Smooth muscle cell of the brain vasculature (primary cell): ENCODE results near the gene RPTOR.
"Not testable (repeated sequence)": the region's sequence is repeated elsewhere in the genome, so short reads cannot be mapped to it uniquely, and the experiment has no call there.

Experiments
- DNase-seq: peaks from one replicate; pipeline ENCODE4 v3.0.0-alpha.2; 2012; ENCODE audit warnings: low read depth, low spot score

RPTOR gene

DNA sequence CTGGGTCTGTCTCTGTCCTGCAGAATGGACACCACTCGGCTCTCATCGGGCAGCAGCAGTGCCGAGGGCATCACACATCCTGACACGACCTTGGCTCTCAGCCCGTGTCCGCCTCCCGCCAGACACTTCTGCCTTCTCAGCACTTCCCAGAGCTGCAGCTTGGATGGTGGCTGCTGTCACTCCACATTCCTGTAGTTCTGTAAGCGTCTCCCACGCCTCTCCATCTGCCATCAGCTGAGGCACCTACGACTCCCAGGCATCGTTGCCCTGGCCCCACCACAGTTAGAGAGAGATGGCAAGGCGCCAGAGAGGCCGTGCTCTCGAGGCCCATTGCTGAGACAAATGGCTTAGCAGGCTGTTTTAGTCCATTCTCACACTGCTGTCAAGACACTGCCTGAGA lies 251.1 kb downstream of the RPTOR start:
- no peak for DNase-seq

DNA sequence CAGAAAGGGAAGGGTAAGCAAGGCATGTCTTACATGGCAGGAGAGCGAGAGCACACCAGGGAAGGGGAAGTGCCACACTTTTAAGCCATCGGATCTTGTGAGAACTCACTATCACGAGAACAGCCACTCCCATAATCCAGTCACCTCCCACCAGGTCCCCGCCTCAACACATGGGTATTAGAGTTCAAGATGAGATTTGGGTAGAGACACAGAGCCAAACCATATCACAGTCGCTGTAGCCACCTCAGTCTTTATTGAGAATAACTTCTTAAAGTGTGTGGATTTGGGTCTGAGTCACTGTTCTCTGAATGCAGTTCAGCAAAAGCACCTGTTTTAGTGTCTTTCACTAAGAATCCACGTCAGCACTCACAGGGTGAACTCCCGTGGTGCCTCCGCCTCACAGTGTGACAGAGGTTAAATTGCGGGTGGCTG lies 251.8 kb downstream of the RPTOR start:
- DNase-seq, result no peak

DNA sequence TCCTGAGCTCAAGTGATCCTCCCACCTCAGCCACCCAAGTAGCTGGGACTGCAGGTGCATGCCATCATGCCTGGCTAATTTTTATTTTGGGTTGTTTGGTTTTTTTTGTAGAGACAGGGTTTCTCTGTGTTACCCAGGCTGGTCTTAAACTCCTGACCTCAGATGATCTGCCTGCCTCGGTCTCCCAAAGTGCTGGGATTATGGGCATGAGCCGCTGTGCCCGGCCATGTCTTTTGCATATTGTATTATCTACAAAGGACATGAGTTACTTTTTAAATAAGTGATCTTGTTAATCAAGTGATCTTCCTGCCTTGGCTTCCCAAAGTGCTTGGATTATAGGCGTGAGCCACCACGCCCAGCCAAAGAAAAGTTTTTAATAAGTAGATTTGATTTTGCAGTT lies 252.6 kb downstream of the RPTOR start:
- DNase-seq, result not testable (repeated sequence)

DNA sequence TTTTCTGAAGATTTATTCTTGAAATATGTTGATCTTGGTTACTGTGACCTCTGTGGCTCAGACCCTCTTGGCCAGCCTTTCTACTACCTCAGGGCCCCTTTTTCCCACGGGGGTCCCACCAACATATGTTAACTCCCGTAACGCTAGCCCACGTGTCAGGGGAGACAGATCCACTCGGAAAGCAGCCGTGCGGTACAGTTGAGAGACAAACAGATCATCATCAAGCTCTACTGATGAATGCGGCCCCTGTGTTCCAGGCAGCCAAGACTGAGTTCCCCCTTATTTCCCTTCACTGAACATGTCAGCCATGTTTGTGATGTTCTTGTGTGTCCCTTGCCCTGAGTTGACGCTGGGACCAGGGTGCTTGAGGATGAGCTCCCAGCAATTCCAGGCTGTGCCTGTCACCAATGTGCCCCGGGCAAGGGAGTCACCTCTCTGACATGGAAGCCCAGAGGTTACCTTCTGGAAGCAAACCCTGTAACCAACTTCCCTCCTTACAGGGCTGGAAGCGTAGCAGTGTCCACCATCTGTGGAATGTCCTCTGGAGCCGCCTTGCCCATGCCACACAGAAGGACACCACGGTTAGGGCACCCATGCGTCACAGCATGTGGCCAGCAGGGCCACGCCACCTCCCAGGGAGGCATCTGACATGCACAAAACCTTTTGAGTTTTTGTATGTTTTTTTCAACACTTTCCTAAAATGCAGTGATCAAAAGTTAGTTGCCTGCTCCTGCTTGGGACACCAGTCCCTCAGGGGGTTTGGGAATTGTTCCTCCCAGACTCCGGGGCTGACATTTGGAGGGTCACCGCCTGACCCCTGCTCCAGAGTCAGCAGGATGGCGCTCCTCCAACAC lies 253.3 kb downstream of the RPTOR start:
- DNase-seq, result no peak

DNA sequence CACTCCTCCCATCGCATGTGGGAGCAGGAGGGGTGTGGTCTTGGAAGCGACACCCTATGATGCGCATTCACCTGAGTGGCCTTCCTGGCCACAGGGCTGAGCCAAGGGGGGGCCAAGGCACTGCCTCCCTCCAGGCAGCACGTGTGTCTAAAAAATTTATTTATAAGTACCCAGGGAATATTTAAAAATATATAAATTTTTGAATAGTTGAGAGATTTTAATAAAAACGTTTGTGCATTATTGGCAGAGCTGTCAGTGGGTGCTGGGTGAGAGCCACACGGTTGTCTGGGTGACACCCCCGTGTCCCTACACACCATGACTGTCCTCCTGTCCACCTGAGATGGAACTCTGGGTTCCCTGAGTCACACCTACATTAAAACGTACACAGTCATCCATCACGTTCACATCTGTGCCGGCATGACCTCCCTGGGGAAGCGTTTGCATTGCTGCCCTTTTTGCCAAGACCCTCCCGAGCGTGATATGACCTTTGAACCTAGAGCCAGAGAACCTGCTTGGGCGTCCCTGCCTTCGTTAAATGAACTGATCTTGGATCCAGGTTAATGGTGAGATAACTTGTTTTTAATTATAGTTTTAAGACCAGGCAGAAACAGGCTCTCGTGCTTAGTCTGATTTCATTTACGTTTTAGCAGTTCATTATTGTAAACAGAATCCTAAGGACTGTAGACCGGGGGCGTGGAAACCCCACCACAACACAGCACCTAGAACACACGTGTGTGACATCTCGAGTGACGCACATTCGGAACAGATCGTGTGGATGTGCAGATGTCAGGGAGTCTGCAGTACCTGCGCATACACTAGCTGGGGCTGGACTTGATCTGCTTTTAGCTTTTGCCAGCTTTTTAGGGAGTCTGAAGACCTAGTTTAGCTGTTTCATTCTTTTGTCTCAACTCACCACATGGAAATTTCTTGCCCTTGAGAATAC lies 254.2 kb downstream of the RPTOR start:
- DNase-seq, result no peak

DNA sequence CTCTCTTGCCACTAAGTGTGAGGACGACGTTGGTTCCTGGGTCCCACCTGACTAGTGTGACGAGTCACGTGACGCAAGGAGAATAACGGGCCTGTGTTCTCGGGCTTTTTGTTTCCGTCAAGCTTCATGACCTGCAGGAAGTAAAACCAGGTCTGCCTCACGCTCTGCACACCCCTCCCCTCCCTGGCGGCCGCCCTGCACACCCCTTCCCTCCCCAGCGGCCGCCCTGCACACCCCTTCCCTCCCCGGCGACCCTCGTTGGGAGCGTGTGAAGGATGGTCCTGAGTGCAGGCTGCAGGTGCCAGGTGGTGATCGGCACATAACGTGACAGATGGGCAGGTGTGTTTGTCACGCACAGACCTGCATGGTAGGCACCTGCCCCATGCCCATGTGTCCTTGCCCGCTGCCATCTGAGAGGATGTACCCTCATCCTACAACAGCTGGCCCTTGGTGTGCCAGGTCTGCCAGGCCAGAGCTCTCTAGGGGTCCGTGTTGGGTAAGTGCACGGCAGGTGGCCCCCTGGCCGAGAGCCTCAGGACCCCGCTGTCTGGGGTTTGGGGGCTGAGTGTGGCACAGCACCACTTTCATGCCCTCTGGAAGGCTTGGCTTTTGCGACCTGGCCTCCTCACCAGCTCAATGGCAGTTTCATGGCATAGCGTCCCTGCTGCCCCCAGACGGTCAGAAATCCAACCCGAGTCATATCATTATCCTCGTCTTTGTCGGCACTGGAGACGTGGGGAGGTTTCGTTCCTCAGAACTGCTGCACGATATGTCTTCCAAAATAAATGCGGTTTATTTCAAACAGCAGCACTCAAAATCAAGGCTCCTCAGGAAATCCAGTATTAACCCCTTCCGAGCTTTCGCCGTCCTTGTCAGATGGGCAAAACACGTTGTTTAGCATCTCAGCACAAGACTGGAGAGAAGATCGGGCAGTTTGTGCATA lies 255.2 kb downstream of the RPTOR start:
- DNase-seq, result no peak

DNA sequence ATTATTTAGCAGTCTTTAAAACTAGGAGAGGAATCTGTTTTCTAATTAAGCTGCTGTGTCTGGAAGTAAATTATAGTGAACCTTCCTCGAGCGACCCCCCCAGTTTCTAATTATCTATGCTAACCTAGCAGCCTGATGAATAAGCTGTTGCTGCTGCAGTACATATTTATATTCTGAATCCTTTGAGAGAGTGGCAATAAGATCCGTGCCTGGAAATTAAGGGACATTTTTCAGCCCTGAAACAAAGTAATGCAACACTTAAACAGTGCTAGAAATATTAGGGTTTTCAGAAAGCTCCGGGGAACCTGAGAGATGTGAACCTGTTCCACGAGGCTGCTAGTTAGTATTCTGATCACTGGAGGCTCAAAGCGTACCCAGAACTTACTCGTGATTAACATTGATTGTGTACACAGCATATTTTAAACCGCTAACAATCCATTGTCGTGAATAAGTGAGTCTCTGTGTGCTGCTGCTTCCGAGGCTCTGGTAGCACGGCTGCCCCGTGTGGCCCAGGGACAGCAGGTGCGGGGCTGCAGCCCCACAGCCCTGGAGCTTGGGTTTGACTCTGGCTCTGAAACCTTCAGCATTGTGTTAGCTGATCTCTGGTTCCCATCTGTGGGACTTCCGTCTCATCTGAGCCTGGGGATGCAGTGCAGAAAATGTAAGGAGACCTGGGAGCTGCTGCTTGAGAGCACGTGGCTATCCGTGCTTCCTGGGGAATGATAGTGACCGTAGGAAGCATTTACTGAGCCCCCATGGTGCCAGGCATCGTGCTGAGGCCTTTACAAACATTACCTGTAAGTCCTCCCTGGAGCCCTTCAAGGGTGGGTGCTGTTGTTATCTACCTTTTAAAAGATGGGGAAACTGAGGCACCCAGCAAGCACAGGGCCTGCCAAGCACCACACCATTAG lies 256.1 kb downstream of the RPTOR start:
- no peak for DNase-seq

DNA sequence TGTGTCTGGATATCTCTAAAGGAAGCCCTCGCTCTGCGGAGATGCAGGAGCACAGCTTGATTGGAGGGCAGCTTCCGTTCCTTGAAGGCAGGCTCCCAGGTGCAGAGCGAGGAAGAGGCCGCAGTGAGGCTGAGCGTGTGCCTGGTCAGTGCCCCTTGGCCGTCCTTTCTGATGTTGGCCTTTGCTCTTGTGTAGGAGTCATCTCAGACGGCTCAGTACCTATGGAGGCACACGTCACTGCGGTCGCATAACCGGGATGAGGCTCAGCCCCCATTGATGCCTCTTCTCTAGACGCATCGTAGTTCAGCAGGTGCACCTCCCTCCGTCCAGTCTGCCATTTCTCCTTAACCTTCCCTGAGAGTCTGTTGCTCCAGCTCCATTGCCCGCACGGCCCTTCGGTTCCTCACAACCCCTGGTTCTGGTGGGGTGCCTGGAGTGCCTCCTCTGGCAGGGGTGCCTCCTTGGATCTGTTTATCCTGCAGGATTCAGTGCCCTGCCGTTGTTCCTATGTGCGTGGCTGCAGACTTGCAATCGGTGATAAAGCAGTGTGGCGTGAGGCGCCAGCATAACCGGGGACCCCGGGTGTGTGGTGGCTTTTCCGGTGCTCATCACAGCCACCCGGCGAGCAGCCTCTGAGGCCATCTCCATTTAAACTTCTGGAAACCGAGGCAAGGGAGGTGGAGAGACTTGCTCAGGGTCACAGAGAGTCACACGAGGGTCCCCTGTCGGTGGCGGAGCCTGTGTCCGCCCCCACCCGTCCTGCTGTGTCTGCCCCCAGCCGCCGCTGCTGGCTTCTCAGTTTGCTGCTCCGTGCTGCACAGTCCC lies 258.2 kb downstream of the RPTOR start:
- no peak for DNase-seq

DNA sequence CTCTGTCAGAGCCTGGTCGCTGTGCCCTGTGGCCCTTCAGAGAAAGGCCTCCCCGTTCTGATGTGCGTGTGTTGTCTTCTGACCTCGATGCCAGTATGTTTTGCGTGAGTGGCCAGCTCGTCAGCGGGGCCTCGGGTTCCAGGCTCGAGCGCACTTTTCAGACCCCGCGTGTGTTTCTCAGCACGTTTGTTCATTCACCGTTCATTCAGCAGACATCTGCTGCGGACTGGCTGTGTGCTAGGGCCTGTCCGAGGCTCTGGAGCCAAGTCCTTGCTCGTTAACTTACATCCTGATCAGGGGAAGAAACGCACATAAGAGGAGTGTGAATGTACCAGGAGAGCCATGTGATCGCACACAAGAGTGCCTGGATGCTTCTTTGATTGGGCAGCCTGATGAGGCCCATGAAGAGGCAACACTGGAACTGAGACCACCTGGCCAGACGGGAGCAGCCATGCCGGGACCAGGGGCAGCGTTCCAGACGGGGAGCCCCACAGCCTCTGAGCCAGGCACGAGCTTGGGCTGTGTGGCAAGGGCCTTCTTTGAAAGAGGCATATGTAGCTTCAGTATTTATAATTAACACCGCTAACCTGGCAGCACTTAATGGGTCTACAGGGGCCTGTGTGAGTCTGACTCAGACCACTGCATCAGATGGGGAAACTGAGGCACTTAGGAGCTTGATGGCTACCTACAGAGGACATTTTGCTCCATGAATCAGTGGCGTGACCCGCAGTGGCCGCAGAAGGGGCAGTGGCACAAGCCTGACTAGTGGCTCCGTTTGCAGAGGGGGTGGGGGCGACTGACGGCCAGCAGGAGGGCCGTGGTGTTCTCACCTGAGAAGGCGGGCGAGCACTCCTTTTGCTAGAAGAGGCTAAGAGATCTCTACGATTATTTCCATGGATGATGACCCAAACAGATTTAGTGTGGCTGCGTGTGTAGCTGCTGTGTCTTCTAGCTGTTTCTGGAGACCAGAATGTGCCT lies 259.1 kb downstream of the RPTOR start:
- DNase-seq, result no peak

DNA sequence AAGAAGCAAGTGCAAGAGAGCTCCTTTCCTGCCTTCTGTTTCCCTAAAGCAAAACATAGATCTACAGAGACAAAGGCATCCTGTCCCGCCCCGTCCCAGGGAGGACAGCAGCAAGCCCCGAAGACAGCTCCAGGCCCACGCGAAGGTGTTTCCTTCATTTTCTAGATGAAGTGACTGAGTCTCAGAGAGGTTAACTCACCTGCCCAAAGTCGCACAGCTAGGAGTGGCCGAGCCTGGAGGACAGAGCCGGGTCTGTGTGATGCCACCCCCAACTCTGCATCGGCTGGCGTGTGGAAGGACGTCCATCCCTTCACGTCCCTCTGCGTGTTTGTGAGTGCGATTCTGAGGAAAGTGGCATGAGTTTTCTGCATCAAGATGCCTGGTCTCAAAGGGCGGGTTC lies 259.8 kb downstream of the RPTOR start:
- no peak for DNase-seq

DNA sequence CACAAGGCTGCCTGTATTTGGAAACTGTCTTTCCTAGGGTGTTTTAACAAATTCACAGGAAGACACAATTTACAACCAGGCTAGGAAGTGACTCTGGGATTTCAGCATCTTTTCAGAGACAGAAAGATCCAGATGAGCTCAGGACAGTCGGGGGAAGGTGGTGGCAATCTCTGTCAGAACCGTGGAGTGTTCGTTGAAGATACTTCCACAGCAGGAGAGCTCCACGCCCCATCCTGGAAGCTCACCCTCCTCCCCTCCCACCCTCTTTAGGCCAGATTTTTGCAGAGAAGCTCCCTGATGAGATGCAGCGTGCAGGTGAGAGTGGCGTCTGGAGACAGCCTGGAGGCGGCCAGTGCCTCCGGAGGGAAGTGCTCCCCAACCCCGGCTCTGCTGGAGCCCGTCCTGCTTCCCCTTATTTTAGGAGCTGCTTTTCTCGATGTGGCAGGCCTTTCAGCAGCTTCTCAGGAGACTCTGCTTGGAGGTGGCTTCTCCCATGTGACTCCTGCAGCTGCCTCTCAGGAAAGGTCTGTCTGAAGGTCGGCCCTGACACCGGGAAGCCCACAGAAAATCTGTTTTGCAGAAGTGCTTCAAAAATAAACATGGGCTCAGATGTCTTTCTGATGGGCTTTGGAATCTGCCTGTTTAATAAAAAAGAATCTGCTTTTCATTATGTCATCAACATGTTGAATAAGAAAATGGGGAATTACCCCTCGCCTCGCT lies 260.6 kb downstream of the RPTOR start:
- DNase-seq, result peak; percentile 66

DNA sequence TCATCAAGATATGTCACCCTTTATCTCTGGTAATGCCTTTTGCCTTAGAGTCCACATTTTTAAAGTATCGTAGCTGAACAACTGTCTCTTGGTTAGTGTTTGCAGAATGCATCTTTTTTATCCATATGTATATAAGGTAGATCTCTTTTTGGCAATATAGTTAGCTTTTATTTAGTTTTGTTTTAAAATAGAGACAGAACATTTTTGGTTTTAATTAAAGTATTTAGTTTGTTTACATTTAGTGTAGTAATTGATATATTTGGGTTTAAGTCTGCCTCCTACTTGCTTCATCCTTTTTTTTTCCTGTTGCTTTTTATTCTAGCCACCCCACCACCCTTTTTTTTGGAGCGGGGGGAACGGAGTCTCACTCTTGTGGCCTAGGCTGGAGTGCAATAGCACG lies 262.4 kb downstream of the RPTOR start:
- no peak for DNase-seq

DNA sequence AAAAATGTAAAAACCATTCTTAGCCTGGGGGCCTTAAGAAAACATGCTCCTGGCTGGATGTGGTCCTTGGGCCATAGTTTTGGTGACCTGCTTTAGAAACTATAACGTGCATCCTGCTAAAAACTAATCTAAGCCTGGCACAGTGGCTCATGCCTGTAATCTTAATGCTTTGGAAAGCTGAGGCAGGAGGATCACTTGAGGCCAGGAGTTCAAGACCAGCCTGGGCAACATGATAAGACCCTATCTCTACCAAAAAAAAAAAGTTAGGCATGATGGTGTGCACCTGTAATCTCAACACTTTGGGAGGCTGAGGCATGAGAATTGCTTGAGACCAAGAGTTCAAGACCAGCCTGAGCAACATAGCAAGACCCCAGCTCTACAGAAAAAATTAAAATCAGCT lies 263.2 kb downstream of the RPTOR start:
- no peak for DNase-seq

DNA sequence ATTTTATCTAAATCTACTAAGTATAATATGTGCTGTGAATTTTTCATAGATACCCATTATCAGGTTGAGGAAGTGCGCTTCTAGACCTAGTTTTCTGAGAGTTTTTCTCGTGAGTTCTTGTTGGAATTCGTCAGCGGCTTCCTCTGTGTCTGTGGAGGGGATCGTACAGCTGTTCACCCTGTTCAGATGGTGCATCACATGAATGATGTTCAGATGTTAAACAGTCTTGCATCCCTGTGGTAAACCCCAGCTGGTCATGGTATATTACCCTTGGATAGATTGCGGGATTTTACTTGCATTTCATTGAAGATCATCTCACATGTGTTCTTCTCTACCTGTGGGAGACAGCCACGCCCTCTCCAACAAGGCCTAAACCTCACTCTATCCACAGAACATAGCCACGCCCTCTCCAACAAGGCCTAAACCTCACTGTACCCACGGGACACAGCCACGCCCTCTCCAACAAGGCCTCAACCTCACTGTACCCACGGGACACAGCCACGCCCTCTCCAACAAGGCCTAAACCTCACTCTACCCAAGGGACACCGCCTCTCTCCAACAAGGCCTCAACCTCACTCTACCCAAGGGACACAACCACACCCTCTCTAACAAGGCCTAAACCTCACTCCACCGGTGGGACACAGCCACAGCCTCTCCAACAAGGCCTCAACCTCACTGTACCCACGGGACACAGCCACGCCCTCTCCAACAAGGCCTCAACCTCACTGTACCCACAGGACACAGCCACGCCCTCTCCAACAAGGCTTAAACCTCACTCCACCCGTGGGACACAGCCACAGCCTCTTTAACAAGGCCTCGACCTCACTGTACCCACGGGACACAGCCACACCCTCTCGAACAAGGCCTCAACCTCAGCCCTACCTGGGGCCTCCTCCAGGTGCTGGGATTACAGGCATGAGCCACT lies 266.8 kb downstream of the RPTOR start:
- no peak for DNase-seq

DNA sequence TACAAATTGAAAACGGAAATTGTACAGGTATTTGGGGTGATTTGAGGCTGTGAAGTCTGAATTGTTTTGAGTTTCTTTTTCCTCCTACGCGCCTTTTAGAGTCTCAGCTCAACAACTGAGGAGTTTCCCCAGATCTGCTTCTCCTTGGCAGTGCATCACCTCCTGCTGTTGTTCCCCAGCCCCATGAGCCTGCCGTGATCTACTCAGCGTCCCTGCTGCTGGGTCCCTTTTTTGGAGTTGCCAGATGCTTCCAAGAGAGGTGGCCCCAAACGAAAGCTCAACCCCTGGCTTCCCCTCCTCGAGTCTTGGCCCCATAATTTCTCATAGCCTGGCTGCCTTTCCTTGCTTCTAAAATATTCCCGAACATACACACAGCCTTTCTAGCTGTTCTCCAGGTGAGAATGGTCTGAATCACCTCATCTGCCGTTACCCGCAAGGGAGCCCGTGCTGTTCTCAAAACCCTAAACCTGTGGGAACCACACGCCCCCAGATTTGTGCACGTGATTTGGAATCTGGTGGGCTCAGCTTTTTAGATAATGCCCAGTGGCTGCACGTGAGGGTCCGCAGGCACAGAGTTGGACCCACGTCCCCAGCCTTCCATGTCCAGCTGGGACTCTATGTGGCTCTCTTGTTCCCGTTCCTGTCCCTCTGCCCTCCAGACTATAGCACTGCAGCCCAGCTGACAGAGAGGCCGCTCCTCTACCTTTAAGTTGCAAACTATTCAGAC lies 267.9 kb downstream of the RPTOR start:
- DNase-seq, result no peak

DNA sequence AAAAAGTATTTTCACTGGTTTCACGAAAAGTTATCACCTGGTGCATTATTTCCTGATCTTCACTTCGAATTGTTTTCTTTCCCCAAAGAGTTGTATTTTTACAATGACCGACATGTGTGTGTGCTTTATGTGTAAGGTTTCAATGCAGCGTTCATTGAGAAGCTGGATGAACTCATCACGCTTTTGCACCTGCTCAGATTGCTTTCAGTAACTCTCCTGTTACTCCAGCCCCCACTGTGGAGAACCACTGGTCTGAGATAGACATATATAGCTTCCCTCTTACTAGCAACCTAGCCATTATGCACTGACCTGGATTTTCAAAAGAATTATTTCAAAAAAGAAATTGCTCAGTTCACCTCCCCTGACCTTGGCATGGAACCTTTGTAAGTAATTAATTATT lies 268.7 kb downstream of the RPTOR start:
- no peak for DNase-seq
